Epithelial cell of proximal tubule (primary cell): Measurements from ENCODE around the gene KLHL12. TPM values are rescaled to one million over a fixed set of nuclear protein-coding genes. Genes with fewer than 3 reads are reported as not detected.
A peak's percentile ranks its signal among the peaks of the same experiment; 100 is the strongest.

Experiments used
- DNase-seq: peaks from one replicate; pipeline ENCODE4 v3.0.0-alpha.2; 2011; ENCODE audit warnings: low read depth
- H3K4me3 ChIP-seq: 2 replicates; pipeline ENCODE4 v1.5.1; 2011; ENCODE audit warnings: low read depth, mild to moderate bottlenecking, low read length
- total RNA-seq: library from RNA; depleted of rRNA; stranded (reverse); fragments of >200 nt; gene quantifications from 2 replicates; pipeline ENCODE4 v1.2.3, GENCODE V29; 2015
- TF ChIP-seq, protein P1 (sequence below): conservative IDR thresholded peaks from 2 replicates; pipeline ENCODE4 v1.5.1; 2012; ENCODE audit warnings: low read depth, mild to moderate bottlenecking, low read length

KLHL12 gene
- total RNA-seq, 1 donor from 2014 or later: 25.9 TPM

DNA sequence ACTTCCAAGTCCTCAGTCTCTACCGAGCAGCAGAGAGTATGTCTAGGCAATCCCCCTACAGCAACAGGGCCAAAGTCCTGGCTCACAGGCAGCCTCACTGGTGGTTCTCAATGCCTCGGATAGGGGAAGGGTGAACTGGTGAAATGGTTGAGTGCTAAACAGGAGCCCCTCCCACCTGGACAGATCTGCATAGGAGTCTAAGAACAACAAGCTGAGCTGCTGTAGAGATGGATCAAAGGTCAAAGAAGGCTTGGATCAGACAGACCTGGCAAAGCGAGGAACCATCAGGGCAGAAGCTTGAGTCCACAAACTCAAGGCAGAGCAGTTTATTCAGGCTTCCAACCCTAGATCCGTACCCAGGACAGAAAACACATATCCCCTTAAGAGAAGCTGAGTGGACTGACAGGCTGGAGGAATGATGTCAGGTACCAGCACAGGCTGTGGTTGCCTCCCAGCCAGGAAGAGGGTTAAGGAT is 69.9 kb downstream of the KLHL12 start:
- no peak for DNase-seq
- H3K4me3 ChIP-seq: no peak overlapping the region
- TF ChIP-seq, protein P1, sequence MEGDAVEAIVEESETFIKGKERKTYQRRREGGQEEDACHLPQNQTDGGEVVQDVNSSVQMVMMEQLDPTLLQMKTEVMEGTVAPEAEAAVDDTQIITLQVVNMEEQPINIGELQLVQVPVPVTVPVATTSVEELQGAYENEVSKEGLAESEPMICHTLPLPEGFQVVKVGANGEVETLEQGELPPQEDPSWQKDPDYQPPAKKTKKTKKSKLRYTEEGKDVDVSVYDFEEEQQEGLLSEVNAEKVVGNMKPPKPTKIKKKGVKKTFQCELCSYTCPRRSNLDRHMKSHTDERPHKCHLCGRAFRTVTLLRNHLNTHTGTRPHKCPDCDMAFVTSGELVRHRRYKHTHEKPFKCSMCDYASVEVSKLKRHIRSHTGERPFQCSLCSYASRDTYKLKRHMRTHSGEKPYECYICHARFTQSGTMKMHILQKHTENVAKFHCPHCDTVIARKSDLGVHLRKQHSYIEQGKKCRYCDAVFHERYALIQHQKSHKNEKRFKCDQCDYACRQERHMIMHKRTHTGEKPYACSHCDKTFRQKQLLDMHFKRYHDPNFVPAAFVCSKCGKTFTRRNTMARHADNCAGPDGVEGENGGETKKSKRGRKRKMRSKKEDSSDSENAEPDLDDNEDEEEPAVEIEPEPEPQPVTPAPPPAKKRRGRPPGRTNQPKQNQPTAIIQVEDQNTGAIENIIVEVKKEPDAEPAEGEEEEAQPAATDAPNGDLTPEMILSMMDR: no peak

DNA sequence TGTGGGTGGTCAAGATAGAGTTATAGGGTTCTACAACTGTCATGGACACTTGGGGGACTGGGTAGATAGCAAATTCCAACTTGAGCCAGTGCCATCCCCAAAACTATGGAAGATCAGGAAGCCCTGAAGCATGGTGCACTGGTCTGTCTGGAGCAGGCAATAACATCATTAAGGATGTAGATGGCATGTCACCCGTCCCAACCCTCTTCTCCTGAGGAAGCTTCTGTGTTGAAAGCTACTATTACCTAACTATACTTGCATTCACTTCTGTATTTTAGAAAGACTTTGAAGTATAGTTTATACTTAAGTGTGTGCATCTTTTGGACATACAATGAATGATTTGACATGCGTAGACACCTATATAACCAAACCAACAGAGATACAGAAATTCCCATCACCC is 71.0 kb downstream of the KLHL12 start:
- TF ChIP-seq, protein P1: no peak
- no peak overlapping the region for H3K4me3 ChIP-seq
- no peak for DNase-seq

DNA sequence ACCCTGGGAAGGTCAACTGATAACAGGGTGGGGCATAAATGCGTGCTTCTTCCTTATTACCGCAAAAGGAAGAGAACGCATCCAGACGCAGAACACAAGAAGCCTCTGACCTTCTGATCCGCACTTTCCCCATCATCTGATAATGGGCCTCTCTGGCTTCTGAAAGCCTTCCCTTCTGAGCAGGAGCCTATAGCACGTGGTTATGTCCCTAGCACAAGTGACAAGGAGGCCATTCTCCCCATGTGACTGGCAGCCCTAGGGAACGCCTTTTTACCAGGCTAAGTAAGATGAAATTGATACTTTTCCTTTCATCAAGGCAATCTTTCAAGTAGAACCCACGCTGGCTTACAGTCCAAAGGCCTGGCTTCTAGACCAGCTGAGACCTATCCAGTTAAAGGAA is 72.2 kb downstream of the KLHL12 start:
- TF ChIP-seq, protein P1: no peak
- H3K4me3 ChIP-seq: no peak overlapping the region
- no peak for DNase-seq

DNA sequence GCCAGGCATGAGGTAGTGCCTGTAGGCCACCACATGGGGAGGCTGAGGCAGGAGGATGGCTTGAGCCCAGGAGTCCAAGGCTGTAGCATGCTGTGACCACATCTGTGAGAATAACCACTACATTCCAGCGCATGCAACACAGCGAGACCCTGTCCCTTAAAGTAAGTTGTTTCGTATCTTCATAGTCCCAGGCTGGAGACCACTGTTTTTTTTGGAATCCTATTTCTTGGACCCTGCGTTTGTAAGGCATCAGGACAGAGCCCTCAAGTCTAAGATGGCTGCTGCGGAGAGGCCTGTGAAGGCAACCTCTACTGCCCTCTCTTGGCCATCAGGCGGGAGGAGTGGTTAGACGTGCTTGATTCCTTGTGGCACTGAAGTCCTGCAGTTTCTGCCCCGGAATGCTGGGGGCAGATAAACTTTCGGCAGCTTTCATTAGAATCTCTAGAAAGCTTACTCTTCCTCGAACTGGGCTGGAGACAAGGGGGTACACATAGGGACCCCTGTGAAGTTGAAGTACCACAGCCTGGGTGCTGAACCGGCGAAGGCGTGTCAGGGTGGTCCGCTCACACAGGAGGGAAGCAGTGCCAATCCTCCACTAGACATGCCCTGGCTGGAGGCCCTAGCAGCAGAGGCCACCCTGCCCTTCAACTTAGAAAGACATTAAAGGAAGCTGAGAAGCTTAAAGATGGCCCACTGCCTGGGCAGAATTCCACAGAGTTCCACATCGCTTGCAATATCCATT is 74.7 kb downstream of the KLHL12 start:
- TF ChIP-seq, protein P1: peak; percentile 69
- no peak for DNase-seq

DNA sequence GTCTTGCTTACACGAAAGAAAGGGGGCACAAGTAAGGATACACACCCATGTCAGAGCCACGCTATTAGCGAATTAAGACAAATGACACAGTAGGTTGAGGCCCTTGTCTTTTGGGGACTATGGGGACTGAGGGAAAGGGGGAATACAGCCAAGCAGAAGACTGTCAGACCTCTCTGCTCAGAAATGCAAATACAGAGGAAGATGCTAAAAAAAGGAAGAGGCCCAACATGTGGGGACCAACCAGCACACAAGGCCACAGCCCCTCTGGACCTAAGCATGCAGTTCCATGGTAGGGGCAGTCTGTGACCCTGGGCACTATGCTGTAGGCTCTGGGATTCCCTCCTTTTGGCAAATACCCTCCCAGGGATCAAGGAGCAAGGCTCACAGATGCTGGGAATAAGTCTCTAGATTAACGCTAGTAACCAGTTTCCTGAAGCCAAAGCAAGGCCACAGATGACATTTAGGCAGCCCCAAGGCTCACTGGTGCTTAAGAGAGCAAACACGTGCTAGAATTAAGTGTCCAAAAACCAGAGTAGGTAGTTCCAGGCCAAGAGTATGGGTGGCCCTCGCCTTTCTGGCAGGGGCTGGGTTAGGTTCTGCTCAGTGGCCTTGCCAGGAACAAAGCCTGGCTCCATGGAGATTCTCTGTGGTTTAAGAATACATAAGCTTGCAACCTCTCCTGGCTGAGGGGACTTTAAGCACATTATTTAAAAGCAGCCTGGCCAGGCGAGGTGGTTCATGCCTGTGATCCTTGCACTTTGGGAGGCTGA is 76.3 kb downstream of the KLHL12 start:
- DNase-seq: no peak
- TF ChIP-seq, protein P1: no peak
- H3K4me3 ChIP-seq: no peak overlapping the region

More for the DNA sequence above, 74.7 kb downstream of the KLHL12 start:
- no peak overlapping the region for H3K4me3 ChIP-seq

DNA sequence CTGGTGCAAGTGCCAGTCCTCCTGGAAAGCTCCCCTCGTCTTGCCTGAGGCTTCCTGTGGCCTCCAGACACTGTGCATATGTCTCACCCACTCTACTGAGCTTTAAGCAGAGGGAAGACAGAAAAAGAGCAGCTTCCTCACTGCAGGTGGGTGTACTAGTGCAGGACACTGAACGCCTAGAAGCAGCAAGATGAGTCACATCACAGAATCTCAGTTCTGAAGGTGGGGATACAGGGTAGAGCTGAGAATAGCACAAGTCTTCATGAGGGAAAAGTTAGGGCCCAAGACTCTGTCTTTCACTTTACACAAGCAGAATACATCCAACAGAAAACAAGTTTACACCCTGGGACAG is 78.9 kb downstream of the KLHL12 start:
- no peak for DNase-seq
- no peak overlapping the region for H3K4me3 ChIP-seq
- TF ChIP-seq, protein P1: no peak

DNA sequence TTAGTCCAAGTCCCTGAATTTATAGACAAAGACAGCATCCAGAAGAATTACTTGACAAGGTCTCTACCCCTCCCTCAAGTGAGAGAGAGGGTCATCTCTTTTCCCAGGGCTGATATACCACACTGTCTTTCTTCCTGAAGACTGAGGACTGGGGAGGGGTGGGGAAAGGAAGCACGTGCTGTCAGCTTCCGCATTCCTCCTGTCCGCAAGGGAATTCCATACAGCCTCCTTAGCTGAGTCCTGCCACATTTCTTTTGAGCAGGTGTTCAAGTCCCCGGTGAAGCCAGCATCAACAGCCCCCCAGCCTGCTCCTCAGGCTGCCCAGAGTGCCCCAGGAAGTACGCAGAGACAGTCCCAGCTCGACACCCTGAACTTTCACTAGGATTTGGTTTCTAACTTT is 82.1 kb downstream of the KLHL12 start:
- no peak overlapping the region for H3K4me3 ChIP-seq
- TF ChIP-seq, protein P1: no peak
- no peak for DNase-seq
